ENCODE data around the gene SRSF5.

The SRSF5 gene

DNA sequence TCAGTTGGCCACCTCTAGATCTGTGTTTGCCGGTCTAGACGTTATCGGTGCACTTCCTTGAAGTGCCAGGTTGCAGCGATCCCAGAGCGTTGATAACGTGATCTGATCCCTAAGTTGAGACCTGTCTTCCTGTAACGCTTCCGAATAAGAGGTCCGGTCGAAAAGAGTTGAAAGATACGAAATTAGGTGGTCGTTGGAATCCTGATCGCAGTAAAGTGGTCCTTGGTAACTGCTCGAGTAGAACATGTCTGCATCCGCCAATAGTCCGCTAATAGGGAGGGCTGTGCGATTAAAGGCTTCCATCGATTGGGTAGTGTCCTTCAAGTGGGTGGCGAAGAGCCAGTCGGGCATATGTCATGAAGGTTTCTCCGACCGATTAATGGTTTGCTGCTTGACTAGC lies 2.7 kb downstream of the SRSF5 start:
- DNase-seq (ENCODE audit: insufficient read length, low spot score): no peak
- no peak for FAIRE-seq

DNA sequence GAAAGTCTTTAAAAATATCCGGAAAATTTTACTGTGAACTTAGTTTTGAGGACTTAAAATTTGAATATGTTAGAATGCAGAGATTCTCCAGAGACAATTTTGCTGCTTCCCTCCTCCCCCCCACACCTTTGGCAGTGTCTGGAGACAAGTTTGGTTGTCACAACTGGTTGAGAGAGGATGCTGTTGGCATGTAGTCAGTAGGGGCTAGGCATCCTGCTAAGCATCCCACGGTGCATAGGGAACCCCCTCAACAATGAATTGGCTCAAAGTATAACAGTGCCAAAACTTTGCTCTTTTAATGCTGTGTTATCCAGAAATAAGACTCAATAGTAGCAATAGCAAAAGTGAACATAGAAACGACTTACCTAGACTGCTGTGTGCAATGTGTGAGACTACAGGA lies 3.6 kb downstream of the SRSF5 start:
- FAIRE-seq (no peak), DNase-seq (ENCODE audit: insufficient read length, low spot score) (no peak)

DNA sequence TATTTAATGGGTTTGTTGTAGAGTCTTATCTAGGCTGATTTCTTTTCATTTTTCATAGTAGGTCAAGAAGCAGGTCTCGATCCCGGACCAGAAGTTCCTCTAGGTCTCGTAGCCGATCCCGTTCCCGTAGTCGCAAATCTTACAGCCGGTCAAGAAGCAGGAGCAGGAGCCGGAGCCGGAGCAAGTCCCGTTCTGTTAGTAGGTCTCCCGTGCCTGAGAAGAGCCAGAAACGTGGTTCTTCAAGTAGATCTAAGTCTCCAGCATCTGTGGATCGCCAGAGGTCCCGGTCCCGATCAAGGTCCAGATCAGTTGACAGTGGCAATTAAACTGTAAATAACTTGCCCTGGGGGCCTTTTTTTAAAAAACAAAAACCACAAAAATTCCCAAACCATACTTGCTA lies 4.2 kb downstream of the SRSF5 start:
- FAIRE-seq (no peak), DNase-seq (ENCODE audit: insufficient read length, low spot score) (no peak)

DNA sequence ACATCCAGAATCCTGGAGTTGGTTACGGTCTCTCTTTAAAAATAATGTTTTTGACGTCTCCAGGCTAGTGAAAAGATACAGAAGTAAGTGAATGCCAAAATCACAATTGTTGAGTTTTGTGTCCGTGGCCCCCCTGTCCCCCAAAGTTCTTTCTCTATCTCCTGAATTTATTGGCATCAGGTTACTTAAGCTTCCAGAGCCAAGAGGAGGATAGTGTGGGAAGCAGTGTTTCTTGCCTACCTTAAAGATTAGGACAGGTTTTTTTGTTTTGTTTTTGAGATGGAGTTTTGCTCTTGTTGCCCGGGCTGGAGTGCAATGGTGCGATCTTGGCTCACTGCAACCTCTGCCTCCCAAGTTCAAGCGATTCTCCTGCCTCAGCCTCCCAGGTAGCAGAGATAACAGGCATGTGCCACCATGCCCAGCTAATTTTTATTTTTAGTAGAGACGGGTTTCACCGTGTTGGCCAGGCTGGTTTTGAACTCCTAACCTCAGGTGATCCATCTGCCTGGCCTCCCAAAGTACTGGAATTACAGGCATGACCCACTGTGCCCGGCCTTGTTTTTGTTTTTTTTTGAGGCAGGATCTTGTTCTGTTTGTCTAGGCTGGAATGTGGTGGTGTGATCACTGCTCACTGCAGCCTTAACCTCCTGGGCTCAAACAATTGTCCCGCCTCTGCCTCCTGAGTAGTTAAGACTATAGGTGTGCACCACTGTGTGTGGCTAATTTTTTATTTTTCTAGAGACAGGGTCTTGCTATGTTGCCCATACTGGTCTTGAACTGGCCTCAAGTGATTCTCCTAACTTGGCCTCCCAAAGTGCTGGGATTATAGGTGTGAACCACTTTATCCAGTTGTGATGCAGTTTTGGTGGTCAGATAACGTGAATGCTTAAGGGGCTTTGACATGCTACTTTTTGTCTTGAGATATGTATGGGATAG lies 5.4 kb downstream of the SRSF5 start:
- DNase-seq (ENCODE audit: insufficient read length, low spot score): no peak
- no peak for FAIRE-seq

DNA sequence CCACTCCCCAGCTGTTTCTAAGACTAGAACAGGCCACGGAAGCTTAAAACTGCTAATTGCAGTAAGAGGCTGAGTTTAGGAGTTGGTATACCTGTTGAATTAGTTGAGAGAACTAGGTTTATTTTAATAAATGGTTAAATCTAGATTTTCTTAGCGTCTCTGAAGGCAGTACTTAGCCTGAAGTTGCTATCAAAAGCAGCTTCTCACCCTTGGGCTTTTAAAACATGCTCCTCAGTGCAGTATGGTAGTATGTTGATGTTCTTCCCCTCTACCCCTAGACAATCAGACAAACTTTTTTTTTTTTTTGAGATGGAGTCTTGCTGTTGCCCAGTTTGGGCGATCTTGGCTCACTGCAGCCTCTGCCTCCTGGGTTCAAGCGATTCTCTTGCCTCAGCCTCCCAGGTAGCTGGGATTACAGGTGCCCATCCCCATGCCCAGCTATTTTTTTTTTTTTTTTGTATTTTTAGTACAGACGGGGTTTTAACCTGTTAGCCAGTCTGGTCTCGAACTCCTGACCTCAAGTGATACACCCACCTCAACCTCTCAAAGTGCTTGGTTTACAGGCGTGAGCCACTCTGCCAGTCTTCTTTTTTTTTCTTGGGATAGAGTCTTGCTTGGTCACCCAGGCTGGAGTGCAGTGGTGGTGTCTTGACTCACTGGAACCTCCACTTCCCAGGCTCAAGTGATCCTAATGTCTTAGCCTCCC lies 6.8 kb downstream of the SRSF5 start:
- FAIRE-seq: no peak
- DNase-seq (ENCODE audit: insufficient read length, low spot score): no peak

DNA sequence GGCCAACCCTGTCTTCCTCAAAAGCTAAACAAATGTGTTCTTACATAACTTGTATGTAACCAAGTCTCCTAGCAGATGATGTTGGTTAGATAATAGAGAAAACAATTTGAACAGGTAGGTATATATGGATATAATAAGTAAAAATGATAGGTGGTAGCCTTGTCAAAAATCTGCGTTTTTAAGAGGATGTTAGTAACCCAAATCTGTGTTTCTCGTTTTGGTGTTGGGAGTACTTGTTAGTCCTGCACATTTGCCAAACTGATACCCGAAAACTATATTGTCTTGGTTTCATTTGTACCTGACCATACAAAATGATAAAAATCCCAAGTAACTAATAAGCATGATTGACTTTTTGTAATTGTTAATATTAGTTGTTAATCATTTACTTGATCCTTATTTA lies 8.1 kb downstream of the SRSF5 start:
- no peak for DNase-seq (ENCODE audit: insufficient read length, low spot score)
- FAIRE-seq: no peak

DNA sequence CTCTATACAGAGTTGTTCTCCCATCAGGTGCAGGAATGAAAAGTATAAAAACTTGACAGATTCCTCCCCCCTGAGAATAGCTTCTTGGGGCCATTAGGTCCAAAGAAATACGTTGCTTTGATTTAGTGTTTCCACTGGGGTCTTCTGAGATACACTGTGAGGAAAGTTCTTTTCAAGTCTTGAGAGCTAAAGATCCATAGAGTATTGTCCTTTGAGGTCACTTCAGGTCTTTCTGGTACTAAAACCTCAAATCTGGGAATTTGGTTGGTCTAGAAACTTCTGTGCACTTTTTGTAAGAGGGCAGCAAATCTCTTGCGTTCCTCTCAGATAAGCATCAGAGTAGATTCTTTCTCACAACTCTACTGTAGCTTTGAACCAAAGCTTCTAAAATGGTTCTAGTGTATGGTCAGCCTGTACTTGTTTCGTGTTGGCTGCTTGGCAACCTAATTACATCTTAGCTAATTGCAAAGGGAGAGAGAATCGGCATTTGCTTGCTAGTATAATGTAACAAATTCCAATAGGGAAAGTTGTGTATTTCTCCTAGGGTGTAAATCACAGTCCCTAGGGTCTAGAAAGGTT lies 10.0 kb downstream of the SRSF5 start:
- FAIRE-seq: no peak

DNA sequence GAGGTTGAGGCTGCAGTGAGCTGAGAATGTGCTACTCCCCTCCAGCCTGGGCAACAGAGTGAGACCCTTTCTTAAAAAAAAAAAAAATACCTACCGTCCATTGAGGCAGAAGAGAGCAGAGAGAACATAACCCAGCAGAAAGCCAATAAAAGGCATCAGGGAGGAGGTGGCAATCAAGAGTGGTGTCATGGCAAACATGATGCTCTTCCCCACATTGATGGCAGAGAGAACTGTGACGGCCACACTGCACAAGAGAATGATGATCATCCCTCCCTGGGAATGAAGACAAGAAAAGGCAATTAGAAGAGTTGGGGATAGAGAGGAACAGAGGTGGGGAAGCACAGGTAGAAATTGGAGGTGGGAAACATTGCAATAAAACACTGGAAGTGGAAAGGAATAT lies 12.1 kb downstream of the SRSF5 start:
- FAIRE-seq (no peak), DNase-seq (ENCODE audit: insufficient read length, low spot score) (no peak)

More for the DNA sequence above, 10.0 kb downstream of the SRSF5 start:
- no peak for DNase-seq (ENCODE audit: insufficient read length, low spot score)

DNA sequence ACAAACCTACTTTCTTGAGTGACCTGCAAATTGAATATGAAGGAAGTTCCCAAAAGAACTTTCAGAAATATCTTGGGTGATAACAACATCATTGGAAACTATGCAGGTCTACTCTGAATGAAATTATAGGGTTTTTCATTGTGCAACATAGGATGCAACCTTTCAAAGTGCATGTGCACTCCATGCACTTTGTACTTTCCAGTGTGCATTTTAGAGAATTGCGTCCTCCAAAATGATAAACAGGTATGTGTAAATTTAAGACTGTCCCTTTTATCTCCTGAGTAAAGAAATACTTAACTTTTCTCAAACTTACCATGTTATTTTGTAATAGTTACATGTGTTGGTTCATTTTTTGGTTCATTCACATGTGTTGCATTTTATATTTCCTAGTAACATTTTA lies 13.2 kb downstream of the SRSF5 start:
- FAIRE-seq (no peak), DNase-seq (ENCODE audit: insufficient read length, low spot score) (no peak)

DNA sequence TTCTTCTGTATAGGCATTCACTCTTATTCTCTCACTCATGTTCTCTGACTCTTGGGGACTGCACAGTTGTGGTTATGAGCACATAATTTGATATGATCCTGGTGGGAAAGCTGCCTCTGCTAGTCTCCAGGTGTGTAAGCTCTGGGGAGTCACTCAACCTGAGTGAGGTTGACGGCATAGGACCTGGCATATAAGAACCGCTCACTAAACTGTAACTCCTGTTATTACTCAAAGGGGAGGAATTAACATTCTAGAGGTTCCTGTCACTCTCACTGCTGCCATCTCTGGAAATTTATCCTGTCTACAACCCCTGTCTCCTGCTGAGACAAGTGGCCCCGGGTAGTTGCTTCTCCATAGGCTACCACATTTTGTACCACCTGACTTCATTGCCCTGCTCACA lies 14.0 kb downstream of the SRSF5 start:
- DNase-seq (ENCODE audit: insufficient read length, low spot score) (no peak), FAIRE-seq (no peak)

DNA sequence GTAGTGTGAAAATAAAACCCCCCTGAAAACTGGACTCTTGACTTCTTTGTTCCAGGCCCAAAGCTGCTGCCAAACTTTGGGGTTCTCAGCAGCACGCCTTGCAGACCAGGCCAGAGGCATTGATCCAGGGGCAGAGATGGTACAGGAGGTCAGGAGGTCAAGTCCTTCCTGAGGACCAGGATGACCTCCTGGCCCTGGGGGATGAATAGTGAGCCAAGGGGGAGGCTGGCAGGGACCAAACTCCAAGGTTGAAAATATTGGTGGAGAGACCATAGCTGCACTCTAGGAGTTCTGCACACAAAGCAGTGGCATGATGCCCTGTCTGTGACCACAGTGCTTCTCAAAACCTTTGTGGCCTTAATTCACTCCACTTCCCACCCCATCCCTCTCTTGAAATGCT lies 18.0 kb downstream of the SRSF5 start:
- FAIRE-seq: no peak
- no peak for DNase-seq (ENCODE audit: insufficient read length, low spot score)

DNA sequence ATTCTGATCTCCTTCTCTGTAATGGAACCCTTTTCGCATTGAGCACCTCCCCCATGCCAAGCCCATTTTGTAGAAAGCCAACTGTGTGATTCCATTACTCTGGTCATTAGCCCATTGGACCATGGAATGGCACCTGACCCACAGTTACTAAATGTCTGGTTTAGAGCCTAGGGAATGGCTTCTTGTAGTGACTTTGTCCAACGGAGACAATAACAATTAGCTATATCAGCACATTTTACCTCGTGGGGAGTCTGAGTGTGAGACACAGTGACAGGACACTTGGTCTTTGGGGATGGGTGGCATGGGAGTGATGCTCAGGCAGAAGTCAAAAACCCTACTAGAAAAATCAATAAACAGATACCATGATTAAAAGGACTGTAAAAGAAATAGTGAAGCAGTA lies 19.7 kb downstream of the SRSF5 start:
- DNase-seq (ENCODE audit: insufficient read length, low spot score) (no peak), FAIRE-seq (no peak)

DNA sequence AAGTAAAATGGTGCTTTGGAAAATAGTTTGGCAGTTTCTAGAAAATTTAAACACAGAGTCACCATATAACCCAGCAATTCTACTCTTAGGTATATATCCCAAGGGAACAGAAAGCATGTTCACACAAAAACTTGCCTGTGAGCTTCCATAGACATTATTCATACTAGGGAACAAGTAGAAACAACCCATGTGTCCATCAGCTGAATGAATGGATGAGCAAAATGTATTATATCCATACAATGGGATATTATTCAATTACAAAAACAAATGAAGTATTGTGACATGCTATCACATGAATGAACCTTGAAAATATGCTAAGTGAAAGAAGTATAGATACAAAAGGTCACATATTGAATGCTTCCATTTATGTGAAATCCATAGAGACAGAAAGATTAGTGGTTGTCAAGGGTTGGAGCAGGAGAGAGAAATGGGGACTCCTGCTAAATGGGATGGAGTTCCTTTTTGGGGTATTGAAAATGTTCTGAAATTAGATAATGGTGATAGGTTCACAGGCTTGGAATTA lies 22.2 kb downstream of the SRSF5 start:
- DNase-seq (ENCODE audit: insufficient read length, low spot score) (no peak), FAIRE-seq (no peak)

DNA sequence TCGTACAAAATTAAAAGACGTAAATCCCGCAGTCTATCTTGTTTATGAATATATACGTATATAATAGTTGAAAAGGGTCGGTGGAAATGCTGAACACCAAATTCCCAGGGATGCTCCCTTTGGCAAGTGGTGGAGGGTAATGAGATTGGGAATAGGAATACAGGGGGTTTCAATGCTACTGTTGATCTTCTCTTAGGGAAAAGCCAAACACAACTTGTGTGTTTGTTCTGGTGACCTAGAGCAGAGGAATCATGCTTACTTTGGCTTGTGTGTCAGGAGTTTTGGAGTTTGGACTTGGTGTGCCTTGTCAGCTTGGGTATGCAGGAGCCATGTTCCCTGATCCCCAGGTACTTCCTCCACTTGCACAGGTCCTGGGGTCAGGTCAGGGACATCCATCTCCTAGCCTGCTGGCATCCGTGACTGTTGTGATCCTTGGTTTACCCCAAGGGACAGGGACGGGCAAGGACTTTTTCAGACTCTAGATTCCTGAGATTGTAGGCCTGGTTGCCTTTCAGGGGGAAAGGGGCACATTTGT lies 26.0 kb downstream of the SRSF5 start:
- DNase-seq (ENCODE audit: insufficient read length, low spot score) (no peak), FAIRE-seq (no peak)

DNA sequence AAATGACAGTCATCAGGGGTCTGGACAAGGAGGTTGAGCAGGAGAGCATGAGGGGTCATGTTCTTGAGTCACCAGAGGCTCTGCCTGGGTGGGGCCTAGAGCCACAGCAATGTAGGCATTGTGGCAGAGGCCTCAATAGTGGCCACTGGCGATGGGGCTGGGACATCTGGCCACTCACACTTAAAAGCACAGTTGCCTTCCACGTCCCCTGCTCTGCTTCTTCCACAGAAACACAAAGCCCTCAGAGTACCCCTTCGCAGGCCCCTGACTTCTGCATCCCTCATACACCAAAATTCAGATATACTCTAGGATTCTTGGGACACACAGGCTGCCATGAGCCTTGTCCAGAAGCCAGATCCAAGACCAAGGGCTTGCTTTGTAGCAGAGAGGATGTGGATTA lies 27.8 kb downstream of the SRSF5 start:
- DNase-seq (ENCODE audit: insufficient read length, low spot score) (no peak), FAIRE-seq (no peak)

DNA sequence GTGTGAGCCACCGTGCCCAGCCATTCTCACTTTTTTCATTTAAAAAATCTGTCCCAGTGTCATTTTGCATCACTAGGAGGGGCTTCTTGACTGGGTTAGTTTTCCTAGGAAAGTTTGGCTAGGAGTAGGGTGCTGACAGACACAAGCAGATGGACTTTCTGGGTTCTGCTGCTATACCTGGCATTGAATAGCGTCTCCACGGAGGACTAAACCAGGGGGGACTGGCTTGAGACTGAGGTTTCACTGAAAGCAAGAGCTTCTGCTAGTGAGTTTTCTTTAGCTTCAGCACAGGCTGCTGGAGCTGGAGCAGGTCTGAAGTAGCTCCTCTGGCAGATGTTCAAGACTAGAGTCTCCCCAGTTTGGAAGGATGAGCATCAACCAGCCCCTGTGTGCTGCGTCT lies 28.7 kb downstream of the SRSF5 start:
- DNase-seq (ENCODE audit: insufficient read length, low spot score) (no peak), FAIRE-seq (no peak)

DNA sequence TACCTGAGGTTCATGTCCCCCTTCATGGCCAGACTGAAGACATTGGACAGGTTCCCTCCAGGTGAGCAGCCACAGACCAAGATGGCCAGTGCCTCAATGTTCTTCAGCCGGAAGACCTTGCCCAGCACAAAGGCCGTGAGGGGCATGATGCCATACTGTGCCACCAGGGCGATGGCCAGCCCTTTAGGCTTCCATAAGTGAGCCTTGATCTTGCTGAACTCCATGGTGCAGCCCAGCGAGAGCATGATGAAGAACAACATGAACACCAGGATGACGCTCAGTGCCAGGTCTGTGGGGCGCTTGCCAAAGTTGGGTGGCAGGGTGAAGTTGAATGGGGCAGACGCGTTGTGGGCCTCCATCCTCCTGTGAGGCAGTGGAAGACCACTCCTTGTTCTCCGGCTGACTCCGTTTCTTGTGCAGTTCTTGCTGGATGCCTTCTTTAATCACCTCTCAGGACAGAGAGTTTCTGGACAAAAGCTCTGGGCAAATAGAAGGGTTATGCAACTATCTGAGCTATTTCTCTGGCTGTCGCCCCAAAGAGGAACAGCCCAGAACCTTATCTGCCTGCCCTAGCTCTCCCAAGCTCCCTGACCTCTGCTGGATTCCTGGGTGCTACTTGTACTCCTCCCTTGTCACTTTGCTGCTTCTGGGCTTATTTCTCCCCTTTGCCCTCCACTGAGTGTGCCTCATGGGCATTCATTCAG lies 30.0 kb downstream of the SRSF5 start, which contains the start of gene SLC10A1:
TSS of gene SLC10A1 (minus strand) at position 445 of the 704 bp plus-strand sequence. CDS start at position 359, 86 bp downstream.
- FAIRE-seq: no peak
- no peak for DNase-seq (ENCODE audit: insufficient read length, low spot score)

DNA sequence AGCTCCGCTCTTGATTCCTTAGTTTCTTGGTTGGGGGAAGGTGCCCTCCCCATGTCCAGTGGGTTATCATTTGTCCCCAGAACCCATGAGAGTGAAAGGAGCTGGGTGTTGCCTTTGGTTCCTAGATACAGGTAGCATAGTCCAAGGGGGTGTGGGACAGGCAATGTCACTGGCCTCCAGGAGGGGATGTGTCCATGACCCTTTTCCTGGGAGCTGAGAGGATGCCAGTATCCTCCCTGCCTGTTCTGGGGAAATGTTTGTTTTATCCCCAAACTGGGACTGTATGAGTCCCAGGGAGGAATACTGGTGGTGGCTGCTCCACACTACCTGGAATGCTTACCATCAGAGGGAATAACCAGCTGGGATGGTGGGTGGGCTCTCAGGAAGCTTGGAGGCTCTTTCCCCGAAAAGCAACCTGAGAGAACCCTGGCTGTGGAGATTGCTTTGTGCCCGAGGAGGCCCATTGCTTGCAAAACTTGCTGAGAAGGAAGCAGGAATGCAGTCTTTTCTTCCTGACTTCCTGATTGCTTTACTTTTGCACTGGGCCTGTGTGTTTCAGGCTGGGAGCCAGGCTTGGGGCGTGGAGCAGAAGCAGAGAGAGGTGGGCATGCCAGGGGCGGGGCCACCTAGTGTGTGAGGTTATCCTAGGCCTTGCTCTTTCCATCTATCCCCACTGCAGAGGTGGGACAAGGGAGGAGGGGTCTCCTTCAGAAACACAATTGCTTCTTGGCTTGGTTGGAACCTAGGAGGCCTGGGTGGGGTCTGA lies 30.8 kb downstream of the SRSF5 start:
- FAIRE-seq (no peak), DNase-seq (ENCODE audit: insufficient read length, low spot score) (no peak)

DNA sequence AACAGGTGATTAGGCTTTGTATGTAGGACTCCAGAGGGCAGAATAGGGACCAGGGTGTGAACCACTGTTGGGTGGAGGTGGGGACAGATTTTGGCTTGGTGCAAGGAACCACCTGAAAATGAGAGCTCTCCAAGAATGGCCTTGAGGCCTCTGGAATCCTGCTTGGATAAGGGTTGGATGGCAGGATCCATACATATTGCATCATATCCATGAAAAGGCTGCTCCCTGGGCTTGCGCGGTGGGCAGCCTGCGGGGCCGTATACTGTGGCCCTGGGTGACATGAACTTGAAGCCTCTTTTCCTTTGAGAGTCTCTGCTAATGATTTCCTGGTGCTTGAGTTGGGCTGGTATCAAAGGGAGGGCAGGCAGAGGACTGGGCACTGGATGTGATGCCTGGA lies 31.4 kb downstream of the SRSF5 start:
- DNase-seq (ENCODE audit: insufficient read length, low spot score): no peak
- no peak for FAIRE-seq

DNA sequence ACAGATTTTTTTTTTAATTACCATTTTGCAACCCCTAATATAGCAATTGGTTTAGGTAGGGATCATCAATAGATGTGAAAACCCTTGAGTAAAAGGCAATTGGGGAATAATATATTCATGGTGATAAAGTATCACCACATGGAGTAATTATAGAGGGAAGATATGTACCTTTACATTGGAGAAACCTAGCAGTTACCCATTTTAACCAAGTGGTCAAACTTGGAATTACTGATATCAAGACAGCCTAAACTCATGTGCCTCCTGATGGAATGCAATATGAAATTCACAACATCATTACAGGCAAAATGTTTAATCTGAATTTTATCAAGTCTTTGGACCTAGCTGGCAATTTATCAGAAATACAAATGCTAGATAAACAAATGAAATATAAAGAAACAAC lies 36.8 kb downstream of the SRSF5 start:
- no peak for DNase-seq (ENCODE audit: insufficient read length, low spot score)
- no peak for FAIRE-seq

All from GM19239 (cell line).